LNCaP clone FGC (cell line): ENCODE data around the gene LRRC4B.

Experiments used
- DNase-seq: peaks from one replicate; pipeline ENCODE4 v3.0.0-alpha.2; 2011; ENCODE audit warnings: low read depth
- H3K4me3 ChIP-seq: 2 replicates; pipeline ENCODE4 v1.5.1; 2011; ENCODE audit warnings: mild to moderate bottlenecking, low read depth, low read length, control low read depth
- TF ChIP-seq, protein P1 (sequence below): IDR thresholded peaks from 2 replicates; pipeline ENCODE4 v1.5.1; 2012; ENCODE audit warnings: mild to moderate bottlenecking; ENCODE audit not compliant: control insufficient read depth, insufficient read depth; ENCODE audit errors: extremely low read depth

Gene LRRC4B

DNA sequence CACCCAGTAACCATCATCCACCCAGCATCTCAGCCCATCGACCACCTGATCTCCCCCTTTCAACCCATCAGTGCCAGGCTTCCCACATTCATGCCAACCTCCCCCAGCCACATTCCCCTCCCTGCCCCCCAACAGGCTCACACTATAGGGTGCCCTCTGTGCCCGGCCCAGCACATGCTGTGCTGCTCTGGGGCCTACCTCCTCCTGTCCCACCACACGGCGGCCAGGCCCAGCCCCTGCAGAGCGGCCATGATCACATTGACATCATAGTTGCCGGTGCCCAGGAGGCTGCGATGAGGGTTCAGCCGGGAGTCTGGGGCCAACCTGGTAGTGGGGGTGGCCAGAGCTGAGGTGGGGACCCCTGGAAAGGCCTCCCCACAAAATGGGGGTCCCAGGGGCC is 60.9 kb downstream of the LRRC4B start:
- TF ChIP-seq, protein P1, sequence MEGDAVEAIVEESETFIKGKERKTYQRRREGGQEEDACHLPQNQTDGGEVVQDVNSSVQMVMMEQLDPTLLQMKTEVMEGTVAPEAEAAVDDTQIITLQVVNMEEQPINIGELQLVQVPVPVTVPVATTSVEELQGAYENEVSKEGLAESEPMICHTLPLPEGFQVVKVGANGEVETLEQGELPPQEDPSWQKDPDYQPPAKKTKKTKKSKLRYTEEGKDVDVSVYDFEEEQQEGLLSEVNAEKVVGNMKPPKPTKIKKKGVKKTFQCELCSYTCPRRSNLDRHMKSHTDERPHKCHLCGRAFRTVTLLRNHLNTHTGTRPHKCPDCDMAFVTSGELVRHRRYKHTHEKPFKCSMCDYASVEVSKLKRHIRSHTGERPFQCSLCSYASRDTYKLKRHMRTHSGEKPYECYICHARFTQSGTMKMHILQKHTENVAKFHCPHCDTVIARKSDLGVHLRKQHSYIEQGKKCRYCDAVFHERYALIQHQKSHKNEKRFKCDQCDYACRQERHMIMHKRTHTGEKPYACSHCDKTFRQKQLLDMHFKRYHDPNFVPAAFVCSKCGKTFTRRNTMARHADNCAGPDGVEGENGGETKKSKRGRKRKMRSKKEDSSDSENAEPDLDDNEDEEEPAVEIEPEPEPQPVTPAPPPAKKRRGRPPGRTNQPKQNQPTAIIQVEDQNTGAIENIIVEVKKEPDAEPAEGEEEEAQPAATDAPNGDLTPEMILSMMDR = no peak
- no peak for DNase-seq

DNA sequence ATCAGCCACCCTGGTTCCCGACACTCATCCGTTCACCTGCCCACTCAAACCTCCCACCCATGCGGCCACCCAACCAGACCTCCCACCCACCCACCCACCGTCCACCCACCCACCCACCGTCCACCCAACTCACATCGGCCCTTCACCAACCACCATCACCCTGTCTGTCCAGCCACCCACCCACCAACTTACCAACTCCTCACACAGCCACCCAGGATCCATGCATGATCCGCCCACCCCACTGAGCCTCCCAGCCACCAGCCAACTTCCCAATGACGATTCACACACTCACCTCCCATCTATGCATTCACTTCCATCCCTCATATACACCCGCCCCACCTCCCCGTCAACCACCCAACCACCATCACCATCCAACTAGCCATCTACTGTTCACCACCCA is 61.5 kb downstream of the LRRC4B start:
- no peak overlapping the region for H3K4me3 ChIP-seq
- TF ChIP-seq, protein P1 = no peak
- no peak for DNase-seq

More for the DNA sequence above, 60.9 kb downstream of the LRRC4B start:
- H3K4me3 ChIP-seq = no peak overlapping the region

DNA sequence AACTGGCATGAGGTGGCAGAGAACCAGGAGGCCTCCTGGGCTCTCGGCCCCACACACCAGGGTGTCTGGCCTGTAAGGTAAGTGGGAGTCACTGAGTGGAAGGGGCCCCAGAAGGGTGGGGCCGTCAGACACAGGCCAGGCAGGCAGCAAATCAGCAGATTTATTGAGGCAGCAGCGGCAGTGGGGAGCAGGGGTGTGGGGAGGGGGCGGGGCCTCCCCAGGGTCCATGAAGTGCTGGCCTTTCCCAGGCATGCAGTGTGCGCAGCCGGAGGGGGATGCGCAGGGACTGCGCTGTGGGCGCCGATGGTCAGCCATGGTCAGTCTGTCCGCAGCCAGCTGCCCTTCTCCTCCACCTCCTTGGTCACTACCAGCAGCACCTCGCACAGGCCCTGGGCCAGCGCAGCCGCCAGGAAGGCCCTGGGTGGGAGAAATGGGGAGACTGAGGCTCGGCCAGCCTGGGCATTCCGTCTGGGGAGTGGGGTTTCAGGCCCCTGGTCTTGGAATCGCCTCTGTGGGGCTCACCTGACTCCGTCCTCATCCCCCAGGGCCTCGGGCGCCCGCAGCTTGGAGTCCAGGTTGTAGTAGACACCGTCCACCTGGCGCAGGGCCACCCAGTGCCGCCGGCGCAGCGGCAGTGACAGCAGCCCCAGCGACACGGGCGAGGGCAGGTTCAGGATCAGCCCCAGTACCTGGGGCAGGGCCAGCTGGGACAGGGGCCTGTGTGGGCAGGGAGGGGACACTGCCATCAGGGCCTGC is 62.2 kb downstream of the LRRC4B start:
- TF ChIP-seq, protein P1 = no peak
- H3K4me3 ChIP-seq = no peak overlapping the region
- no peak for DNase-seq

DNA sequence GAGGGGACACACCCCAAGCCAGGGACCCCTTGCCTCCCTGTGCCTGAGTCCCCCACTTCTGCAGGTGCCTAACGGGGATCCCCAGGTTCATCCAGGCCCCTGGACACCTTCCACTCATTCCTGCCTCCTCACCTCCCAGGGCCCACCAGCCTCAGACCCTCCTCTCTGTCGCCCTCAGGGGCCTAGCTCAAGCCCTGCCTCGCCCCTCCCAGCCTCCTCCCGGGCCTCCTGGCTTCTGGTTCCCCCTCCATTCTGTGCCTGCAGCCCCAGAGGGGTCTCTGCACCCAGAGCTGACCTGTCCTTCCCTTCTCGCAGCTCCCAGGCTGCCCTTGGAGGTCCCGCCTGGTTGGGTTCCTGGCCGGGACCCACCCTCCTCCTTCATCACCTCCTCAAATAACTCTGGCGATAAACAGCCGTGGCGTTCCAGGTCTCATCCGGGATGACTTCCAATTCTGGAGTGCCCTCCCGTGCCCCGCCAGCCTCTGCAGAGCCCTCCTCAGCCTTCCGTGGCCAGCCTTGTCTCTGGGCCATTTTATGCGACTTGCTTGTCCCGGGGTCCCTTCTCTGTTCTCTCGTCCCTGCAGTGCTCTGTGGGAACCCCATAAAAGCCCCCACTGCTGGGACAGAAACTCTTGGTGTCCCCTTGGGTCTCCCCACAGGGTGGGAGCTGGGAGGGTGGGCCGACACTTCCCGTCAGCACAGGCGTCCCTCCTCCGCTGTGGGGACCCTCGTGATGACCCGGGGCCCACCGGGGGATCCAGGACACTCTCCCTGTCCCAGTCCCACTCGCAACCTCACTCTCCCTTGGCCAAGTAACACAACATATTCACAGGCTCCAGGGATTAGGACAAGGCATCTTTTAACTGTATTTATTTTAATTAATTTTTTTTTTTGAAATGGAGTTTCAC is 66.4 kb downstream of the LRRC4B start:
- TF ChIP-seq, protein P1 = no peak
- no peak for DNase-seq
- no peak overlapping the region for H3K4me3 ChIP-seq

DNA sequence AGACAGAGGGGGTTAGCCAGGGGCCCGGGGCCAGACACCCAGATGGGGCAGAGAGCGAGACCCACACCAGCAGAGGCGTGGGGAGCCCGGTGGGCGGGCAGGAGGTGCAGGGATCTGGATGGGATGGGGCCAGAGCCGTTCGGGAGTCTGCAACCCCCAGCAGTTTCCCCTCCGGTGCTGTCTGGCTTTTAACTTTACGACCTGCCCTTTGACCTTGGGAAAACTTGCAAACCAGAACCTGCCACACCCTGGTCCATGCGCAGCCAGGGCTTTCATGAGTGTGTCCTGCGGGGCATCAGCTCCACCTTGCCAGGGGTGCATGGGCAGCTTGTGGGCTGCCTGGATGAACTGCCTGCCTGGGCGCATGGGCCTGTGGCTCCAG is 67.1 kb downstream of the LRRC4B start:
- H3K4me3 ChIP-seq = no peak overlapping the region
- DNase-seq = no peak
- TF ChIP-seq, protein P1 = no peak

DNA sequence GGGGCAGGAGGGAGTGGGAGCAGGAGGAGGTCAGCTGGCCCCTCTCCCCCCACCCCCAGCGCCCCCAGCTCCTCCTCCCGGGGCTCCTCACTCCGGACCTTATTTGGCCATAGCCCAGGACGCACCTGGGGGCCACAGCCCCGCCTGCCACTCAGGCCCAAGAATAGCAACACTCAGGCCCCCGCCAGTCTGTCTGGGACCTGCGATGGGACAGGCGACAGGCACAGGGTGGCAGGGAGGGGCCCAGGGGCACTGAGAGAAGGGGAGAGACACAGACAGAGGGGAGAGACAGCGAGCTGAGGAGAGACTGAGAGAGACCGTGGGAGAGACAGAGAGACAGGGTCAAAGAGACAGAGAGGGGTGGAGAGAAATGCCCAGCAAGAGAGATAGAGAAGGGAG is 67.5 kb downstream of the LRRC4B start:
- TF ChIP-seq, protein P1 = no peak
- no peak overlapping the region for H3K4me3 ChIP-seq
- DNase-seq = no peak
